SH-SY5Y (cell line): ENCODE data around the gene SNX3.

Experiments used
- GATA2 ChIP-seq: IDR thresholded peaks from 2 replicates; pipeline ENCODE4 v1.6.1; 2011; ENCODE audit warnings: mild to moderate bottlenecking, low read depth, low read length
- GATA3 ChIP-seq: IDR thresholded peaks from 2 replicates; pipeline ENCODE4 v1.6.1; 2011; ENCODE audit warnings: low read depth, mild to moderate bottlenecking, low read length, moderate library complexity

DNA sequence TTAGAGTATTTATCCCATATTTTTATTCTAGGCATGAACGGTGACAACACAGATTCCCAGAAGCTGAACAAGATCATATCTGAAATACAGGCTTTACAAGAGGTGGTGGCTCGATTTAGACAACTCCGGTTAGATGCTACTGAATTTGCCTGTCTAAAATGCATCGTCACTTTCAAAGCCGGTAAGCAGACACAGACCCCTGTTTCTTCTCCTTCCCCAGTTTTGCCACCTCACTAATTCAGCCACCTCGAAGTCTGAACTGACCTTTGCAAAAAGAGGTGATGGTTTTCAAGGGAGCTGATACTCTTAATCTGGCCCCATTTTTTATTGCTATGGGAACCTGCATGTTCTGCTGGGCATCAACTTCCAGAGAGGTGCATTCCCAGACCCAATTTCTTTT lies 80.1 kb downstream of the SNX3 start:
- TF ChIP-seq GATA3 (no peak), GATA2 (no peak)
